GM21825 (cell line): ENCODE measurements around the gene RMDN2.

Source experiments
- ATAC-seq: cut with Tn5 transposase; IDR thresholded peaks from one replicate; pipeline ENCODE4 v1.9.1; 2021; ENCODE audit warnings: mild to moderate bottlenecking, moderate library complexity; ENCODE audit not compliant: unreplicated experiment

The RMDN2 gene

GRCh38 chr2:37896319-37896718 lies 28.8 kb upstream of the RMDN2 start:
- no peak for ATAC-seq

- no peak for ATAC-seq
Measured at GRCh38 chr2:37897511-37897910, 27.6 kb upstream of the RMDN2 start.

- no peak for ATAC-seq
Measured at GRCh38 chr2:37898448-37898847, 26.6 kb upstream of the RMDN2 start.

- ATAC-seq, result no peak
Measured at GRCh38 chr2:37902991-37903390, 22.1 kb upstream of the RMDN2 start.

- ATAC-seq, result no peak
Measured at GRCh38 chr2:37904425-37904824, 20.7 kb upstream of the RMDN2 start.

GRCh38 chr2:37904993-37905392 lies 20.1 kb upstream of the RMDN2 start:
- ATAC-seq, result no peak

GRCh38 chr2:37906131-37906530 lies 19.0 kb upstream of the RMDN2 start:
- ATAC-seq, result no peak

GRCh38 chr2:37907501-37908225 lies 17.4 kb upstream of the RMDN2 start:
- no peak for ATAC-seq

GRCh38 chr2:37911296-37911873 lies 13.7 kb upstream of the RMDN2 start:
- ATAC-seq, result no peak

GRCh38 chr2:37912056-37912455 lies 13.0 kb upstream of the RMDN2 start:
- ATAC-seq, result no peak

GRCh38 chr2:37912616-37913015 lies 12.5 kb upstream of the RMDN2 start:
- ATAC-seq, result no peak

- no peak for ATAC-seq
Measured at GRCh38 chr2:37914340-37914739, 10.7 kb upstream of the RMDN2 start.

GRCh38 chr2:37915773-37916172 lies 9.3 kb upstream of the RMDN2 start:
- no peak for ATAC-seq

- ATAC-seq, result no peak
Measured at GRCh38 chr2:37916512-37917082, 8.5 kb upstream of the RMDN2 start.

GRCh38 chr2:37917281-37918228 lies 7.5 kb upstream of the RMDN2 start:
- no peak for ATAC-seq

GRCh38 chr2:37918742-37919186 lies 6.3 kb upstream of the RMDN2 start:
- ATAC-seq, result no peak

- no peak for ATAC-seq
Measured at GRCh38 chr2:37919631-37920032, 5.5 kb upstream of the RMDN2 start.

- no peak for ATAC-seq
Measured at GRCh38 chr2:37920570-37920969, 4.5 kb upstream of the RMDN2 start.

- no peak for ATAC-seq
Measured at GRCh38 chr2:37921781-37922180, 3.3 kb upstream of the RMDN2 start.

- ATAC-seq, result no peak
Measured at GRCh38 chr2:37923308-37924055, 1.6 kb upstream of the RMDN2 start.

- no peak for ATAC-seq
Measured at GRCh38 chr2:37926635-37927034, 1.5 kb downstream of the RMDN2 start.
